ENCODE results near the gene GP1BB. TPM values are rescaled to one million over a fixed set of nuclear protein-coding genes. Genes with fewer than 3 reads are reported as not detected.
"Not testable (repeated sequence)": the region's sequence is repeated elsewhere in the genome, so short reads cannot be mapped to it uniquely, and the experiment has no call there.

The GP1BB gene
- total RNA-seq, 3 donors from 2014 or later (not counting 1 experiment from before 2014, with no cell fraction given): 0.39 to 7.8 (median 4.2) TPM

DNA sequence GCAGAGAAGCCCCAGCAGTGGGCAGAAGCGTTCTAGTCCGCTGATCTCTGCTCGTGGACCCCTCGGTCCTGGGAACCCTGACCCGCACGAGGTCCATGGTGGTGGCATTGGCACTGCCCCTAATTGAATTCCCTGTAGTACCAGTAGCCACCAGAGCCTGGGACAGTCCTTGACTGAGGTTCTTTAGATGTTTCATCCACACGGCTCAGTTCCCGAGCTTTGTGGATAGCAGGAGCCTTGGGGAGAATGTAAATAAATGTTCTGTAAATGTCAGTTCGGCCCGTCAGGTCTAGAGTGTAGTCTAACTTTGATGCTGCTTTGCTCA, 48.4 kb upstream of the GP1BB start:
- peaks cover 2 to 6% of the 10 kb centered on the region in 2 donors for H3K27me3 Mint-ChIP-seq (ENCODE audit: low read depth in 2 of 2)
- TF ChIP-seq, protein P1, sequence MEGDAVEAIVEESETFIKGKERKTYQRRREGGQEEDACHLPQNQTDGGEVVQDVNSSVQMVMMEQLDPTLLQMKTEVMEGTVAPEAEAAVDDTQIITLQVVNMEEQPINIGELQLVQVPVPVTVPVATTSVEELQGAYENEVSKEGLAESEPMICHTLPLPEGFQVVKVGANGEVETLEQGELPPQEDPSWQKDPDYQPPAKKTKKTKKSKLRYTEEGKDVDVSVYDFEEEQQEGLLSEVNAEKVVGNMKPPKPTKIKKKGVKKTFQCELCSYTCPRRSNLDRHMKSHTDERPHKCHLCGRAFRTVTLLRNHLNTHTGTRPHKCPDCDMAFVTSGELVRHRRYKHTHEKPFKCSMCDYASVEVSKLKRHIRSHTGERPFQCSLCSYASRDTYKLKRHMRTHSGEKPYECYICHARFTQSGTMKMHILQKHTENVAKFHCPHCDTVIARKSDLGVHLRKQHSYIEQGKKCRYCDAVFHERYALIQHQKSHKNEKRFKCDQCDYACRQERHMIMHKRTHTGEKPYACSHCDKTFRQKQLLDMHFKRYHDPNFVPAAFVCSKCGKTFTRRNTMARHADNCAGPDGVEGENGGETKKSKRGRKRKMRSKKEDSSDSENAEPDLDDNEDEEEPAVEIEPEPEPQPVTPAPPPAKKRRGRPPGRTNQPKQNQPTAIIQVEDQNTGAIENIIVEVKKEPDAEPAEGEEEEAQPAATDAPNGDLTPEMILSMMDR (IDR thresholded peaks at IDR 0.05): no peak
- H3K27ac Mint-ChIP-seq: no peak overlapping the region
- WGBS (ENCODE audit: insufficient coverage): 91% methylated on average over 10 of the region's 10 CpGs
- H3K4me1 ChIP-seq (ENCODE audit: control insufficient read depth, insufficient read depth, low read length): no peaks in the 10 kb centered on the region
- H3K36me3 ChIP-seq (ENCODE audit: control insufficient read depth, insufficient read depth, low read length): no peaks in the 10 kb centered on the region
- DNase-seq (no peak), ATAC-seq (no peak)
- H3K4me3 ChIP-seq (ENCODE audit: low read length): no peak overlapping the region
- H3K27ac ChIP-seq (ENCODE audit: low read length): no peak overlapping the region
- H3K9me3 ChIP-seq (ENCODE audit: control insufficient read depth, insufficient read depth, low read length): no peaks in the 10 kb centered on the region
- H3K36me3 Mint-ChIP-seq: no peaks in the 10 kb centered on the region
- intact Hi-C loops (cut with micrococcal nuclease): loop anchor here (5.0 kb wide), 1 partner anchor 42 kb away; no protein-coding TSS in a partner anchor
- peaks cover 3% of the 10 kb centered on the region for H3K27me3 ChIP-seq (ENCODE audit: control insufficient read depth, insufficient read depth, low read length)
- H3K9me3 Mint-ChIP-seq: no peaks in the 10 kb centered on the region
- no peak overlapping the region for H3K4me3 Mint-ChIP-seq
- H3K4me1 Mint-ChIP-seq: no peaks in the 10 kb centered on the region

DNA sequence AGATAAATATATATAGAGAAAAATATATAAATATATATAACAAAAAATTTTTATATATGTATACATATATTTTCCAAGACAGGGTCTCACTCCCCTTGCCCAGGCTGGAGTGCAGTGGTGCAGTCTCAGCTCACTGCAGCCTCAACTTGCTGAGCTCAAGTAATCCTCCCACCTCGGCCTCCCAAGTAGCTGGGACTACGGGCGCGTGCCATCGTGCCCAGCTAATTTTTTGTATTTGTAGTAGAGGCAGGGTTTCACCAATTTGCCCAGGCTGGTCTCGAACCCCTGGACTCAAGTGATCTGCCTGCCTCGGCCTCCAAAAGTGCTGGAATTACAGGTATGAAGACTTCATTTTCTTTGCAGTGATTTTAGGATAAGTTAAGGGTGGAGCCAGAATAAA, 47.9 kb upstream of the GP1BB start:
- H3K4me1 ChIP-seq (ENCODE audit: control insufficient read depth, insufficient read depth, low read length): no peaks in the 10 kb centered on the region
- no peaks in the 10 kb centered on the region for H3K9me3 ChIP-seq (ENCODE audit: control insufficient read depth, insufficient read depth, low read length)
- intact Hi-C loops (cut with micrococcal nuclease): loop anchor here (5.0 kb wide), 1 partner anchor 42 kb away; no protein-coding TSS in a partner anchor
- WGBS (ENCODE audit: insufficient coverage): 91% methylated on average over 7 of the region's 7 CpGs
- H3K36me3 ChIP-seq (ENCODE audit: control insufficient read depth, insufficient read depth, low read length): no peaks in the 10 kb centered on the region
- no peak overlapping the region for H3K27ac Mint-ChIP-seq
- ATAC-seq (no peak), DNase-seq (no peak)
- H3K27me3 ChIP-seq (ENCODE audit: control insufficient read depth, insufficient read depth, low read length): peaks cover 3% of the 10 kb centered on the region
- TF ChIP-seq, protein P1 (IDR thresholded peaks at IDR 0.05): no peak
- no peaks in the 10 kb centered on the region for H3K4me1 Mint-ChIP-seq
- H3K27me3 Mint-ChIP-seq (ENCODE audit: low read depth in 2 of 2): peaks cover 4 to 6% of the 10 kb centered on the region in 2 donors
- no peaks in the 10 kb centered on the region for H3K9me3 Mint-ChIP-seq
- no peaks in the 10 kb centered on the region for H3K36me3 Mint-ChIP-seq
- H3K27ac ChIP-seq (ENCODE audit: low read length): no peak overlapping the region
- H3K4me3 Mint-ChIP-seq: no peak overlapping the region
- H3K4me3 ChIP-seq (ENCODE audit: low read length): no peak overlapping the region

DNA sequence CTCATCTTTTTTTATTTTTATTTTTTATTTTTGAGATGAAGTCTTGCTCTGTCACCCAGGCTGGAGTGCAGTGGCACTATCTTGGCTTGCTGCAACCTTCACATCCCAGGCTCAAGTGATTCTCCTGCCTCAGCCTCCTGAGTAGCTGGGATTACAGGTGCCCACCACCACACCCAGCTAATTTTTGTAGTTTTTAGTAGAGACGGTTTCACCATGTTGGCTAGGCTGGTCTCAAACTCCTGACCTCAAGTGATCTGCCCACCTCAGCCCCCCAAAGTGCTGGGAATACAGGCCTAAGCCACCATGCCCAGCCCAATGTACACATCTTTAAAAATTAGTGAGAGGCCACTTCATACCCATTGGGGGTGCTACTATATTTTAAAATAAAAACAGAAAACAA, 46.9 kb upstream of the GP1BB start:
- intact Hi-C loops (cut with micrococcal nuclease): loop anchor here (5.0 kb wide), 1 partner anchor 41 kb away; no protein-coding TSS in a partner anchor
- H3K4me1 Mint-ChIP-seq; H3K9me3 Mint-ChIP-seq; H3K9me3 ChIP-seq (ENCODE audit: control insufficient read depth, insufficient read depth, low read length); DNase-seq; H3K36me3 Mint-ChIP-seq; ATAC-seq; H3K27ac ChIP-seq (ENCODE audit: low read length); H3K4me3 ChIP-seq (ENCODE audit: low read length); H3K4me3 Mint-ChIP-seq; H3K4me1 ChIP-seq (ENCODE audit: control insufficient read depth, insufficient read depth, low read length); H3K27me3 ChIP-seq (ENCODE audit: control insufficient read depth, insufficient read depth, low read length); H3K27ac Mint-ChIP-seq; H3K36me3 ChIP-seq (ENCODE audit: control insufficient read depth, insufficient read depth, low read length): not testable (repeated sequence)
- H3K27me3 Mint-ChIP-seq (ENCODE audit: low read depth in 2 of 2): peaks cover 9 to 10% of the 10 kb centered on the region in 2 donors
- WGBS (ENCODE audit: insufficient coverage): 80% methylated on average over 1 of the region's 1 CpG

- H3K36me3 ChIP-seq (ENCODE audit: control insufficient read depth, insufficient read depth, low read length): no peaks in the 10 kb centered on the region
- H3K27me3 ChIP-seq (ENCODE audit: control insufficient read depth, insufficient read depth, low read length): peaks cover 3% of the 10 kb centered on the region
- no peak for DNase-seq
- no peaks in the 10 kb centered on the region for H3K4me1 ChIP-seq (ENCODE audit: control insufficient read depth, insufficient read depth, low read length)
- H3K9me3 Mint-ChIP-seq: no peaks in the 10 kb centered on the region
- H3K27ac Mint-ChIP-seq: no peak overlapping the region
- no peaks in the 10 kb centered on the region for H3K4me1 Mint-ChIP-seq
- no peak for ATAC-seq
- no peak overlapping the region for H3K27ac ChIP-seq (ENCODE audit: low read length)
- H3K9me3 ChIP-seq (ENCODE audit: control insufficient read depth, insufficient read depth, low read length): no peaks in the 10 kb centered on the region
- TF ChIP-seq, protein P1 (IDR thresholded peaks at IDR 0.05): no peak
- H3K36me3 Mint-ChIP-seq: no peaks in the 10 kb centered on the region
- H3K4me3 ChIP-seq (ENCODE audit: low read length): no peak overlapping the region
- intact Hi-C loops (cut with micrococcal nuclease): loop anchor here (5.0 kb wide), 1 partner anchor 38 kb away; no protein-coding TSS in a partner anchor
- H3K4me3 Mint-ChIP-seq: no peak overlapping the region
- peaks cover 16 to 33% of the 10 kb centered on the region in 2 donors for H3K27me3 Mint-ChIP-seq (ENCODE audit: low read depth in 2 of 2)
- 82% methylated on average over 11 of the region's 11 CpGs for WGBS (ENCODE audit: insufficient coverage)
Observed at GRCh38 chr22:19678949-19679521, 44.3 kb upstream of the GP1BB start.
